ENCODE measurements around the gene PCNX1.

The PCNX1 gene

DNA sequence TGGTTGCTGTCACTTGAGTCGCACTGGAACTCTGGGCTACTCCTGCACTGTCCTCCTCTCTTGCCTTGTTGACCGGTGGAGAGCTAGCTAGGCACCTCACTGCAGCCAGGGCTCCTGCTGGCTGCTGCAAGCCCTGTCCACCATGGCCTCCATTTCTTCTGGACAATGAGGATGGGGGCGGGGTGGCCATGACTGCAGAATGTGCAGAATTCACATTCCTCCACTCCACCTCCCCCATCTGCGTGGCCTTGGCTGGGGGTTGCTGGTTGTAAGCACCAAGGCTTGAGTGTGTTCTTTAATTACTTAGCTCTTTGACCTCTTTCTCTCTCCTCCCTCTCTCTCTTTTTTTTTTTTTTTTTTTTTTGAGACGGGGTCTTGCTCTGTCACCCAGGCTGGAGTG lies 248.5 kb downstream of the PCNX1 start:
- ChIA-PET CTCF (no interaction called here), POLR2A (ENCODE audit: low non-redundant PET) (no interaction called here)
- DNase-seq (ENCODE audit: low spot score), result no peak
- no peak overlapping the region for H3K27ac ChIP-seq
- TF ChIP-seq, protein P1, sequence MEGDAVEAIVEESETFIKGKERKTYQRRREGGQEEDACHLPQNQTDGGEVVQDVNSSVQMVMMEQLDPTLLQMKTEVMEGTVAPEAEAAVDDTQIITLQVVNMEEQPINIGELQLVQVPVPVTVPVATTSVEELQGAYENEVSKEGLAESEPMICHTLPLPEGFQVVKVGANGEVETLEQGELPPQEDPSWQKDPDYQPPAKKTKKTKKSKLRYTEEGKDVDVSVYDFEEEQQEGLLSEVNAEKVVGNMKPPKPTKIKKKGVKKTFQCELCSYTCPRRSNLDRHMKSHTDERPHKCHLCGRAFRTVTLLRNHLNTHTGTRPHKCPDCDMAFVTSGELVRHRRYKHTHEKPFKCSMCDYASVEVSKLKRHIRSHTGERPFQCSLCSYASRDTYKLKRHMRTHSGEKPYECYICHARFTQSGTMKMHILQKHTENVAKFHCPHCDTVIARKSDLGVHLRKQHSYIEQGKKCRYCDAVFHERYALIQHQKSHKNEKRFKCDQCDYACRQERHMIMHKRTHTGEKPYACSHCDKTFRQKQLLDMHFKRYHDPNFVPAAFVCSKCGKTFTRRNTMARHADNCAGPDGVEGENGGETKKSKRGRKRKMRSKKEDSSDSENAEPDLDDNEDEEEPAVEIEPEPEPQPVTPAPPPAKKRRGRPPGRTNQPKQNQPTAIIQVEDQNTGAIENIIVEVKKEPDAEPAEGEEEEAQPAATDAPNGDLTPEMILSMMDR (conservative IDR thresholded peaks at IDR 0.05; ENCODE audit: low read depth), result no peak

DNA sequence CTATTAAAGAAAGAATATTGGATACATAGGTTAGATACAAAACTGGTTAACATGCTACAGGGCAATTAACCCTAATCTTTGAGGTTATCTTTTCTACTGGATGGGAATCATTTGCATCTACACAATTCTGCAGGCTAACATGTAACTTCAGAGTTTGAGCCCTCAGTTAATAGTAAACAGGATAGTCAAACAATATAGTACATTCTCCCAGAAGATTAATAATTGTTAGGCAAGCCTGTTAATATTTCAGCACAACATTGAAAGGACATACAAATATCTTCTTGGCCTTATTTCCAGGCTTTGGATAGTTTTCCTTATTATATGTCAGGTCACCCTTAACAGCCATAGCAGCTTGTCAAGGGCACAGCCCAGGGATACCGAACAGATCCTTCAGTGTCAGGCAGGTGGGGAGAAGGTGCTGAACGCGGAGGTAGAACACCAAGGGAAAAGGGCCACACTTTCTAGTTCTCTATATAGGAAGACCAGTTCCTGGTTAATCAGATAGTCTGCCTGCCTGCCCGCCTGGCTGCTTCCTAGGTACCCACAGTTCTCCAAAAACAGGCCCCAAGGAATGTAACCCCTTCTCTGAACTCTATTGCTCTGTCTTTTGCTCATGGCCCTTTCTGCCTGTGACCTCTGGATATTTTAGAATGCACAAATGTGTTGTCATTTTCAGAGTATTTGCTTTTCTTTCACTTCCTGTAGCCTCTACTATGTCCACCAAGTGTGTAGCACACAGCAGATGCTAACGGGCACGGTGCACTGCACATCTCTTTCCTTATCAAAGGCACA lies 256.0 kb downstream of the PCNX1 start:
- no peak for DNase-seq (ENCODE audit: low spot score)
- ChIA-PET CTCF (no interaction called here), POLR2A (ENCODE audit: low non-redundant PET) (no interaction called here)
- no peak overlapping the region for H3K27ac ChIP-seq
- TF ChIP-seq, protein P1 (conservative IDR thresholded peaks at IDR 0.05; ENCODE audit: low read depth), result no peak

DNA sequence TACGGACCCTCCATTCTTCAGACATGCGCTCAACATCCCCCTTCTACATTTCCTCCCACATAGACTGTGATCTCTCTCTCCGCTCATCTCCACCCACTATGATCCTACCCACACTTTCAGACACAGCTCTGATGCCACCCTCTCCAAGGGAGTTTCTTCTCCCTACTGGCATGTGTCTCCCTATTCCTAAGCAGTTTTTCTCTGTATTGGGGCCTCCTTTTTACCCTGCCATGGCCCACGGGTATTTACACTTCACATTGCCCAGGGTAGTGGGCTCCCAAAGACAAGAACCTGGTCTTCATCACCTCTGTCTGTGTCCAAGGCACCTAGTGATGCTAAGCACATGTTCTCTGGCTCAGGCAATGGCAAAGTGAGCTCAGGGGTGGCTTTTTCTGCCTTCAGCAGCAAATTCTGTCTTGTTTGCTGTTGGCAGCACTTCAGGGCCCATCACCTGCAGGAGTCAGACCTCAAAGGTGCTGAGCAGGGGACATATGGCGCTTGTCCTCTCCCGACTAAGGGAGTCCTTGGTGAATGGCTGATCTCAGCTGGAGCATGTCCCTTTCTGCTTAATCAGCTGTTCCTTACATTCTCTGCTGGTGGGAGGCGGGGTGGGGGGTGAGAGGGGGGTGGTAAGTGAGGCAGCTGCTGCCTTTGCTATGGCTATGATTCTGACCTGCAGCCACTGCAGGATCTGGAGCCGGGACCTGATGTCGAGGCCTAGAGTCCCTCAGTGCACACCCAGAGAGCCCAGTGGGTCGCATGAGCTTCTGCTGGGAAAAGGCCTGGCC lies 256.8 kb downstream of the PCNX1 start:
- no peak overlapping the region for H3K27ac ChIP-seq
- ChIA-PET CTCF (interaction anchor here (0.6 kb wide), 1 partner anchor 1295 kb away, joined by 3 read pairs; no protein-coding TSS in a partner anchor), POLR2A (ENCODE audit: low non-redundant PET) (no interaction called here)
- no peak for DNase-seq (ENCODE audit: low spot score)
- TF ChIP-seq, protein P1 (conservative IDR thresholded peaks at IDR 0.05; ENCODE audit: low read depth), result no peak

All from RWPE1 (cell line).